ENCODE results near the gene FDX2.

The FDX2 gene

DNA sequence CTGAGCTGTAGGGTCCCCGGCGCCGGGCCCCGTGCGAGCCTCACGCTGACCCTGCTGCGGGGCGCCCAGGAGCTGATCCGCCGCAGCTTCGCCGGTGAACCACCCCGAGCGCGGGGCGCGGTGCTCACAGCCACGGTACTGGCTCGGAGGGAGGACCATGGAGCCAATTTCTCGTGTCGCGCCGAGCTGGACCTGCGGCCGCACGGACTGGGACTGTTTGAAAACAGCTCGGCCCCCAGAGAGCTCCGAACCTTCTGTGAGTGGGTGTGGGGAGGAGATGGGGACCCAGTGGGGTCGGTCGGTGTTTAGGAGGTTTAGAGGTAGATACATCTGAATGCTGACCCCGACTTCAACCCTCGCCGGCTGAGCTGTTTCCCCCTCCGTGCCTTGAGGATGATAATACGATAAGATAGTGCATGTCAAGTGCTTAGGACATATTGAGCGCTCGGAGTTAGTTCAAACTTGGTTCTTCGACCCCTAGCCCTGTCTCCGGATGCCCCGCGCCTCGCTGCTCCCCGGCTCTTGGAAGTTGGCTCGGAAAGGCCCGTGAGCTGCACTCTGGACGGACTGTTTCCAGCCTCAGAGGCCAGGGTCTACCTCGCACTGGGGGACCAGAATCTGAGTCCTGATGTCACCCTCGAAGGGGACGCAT, 24.1 kb downstream of the FDX2 start:
- peak overlapping the region; percentile 52 for H3K4me3 ChIP-seq (ENCODE audit: low read depth, low read length)
- TF ChIP-seq, protein P1, sequence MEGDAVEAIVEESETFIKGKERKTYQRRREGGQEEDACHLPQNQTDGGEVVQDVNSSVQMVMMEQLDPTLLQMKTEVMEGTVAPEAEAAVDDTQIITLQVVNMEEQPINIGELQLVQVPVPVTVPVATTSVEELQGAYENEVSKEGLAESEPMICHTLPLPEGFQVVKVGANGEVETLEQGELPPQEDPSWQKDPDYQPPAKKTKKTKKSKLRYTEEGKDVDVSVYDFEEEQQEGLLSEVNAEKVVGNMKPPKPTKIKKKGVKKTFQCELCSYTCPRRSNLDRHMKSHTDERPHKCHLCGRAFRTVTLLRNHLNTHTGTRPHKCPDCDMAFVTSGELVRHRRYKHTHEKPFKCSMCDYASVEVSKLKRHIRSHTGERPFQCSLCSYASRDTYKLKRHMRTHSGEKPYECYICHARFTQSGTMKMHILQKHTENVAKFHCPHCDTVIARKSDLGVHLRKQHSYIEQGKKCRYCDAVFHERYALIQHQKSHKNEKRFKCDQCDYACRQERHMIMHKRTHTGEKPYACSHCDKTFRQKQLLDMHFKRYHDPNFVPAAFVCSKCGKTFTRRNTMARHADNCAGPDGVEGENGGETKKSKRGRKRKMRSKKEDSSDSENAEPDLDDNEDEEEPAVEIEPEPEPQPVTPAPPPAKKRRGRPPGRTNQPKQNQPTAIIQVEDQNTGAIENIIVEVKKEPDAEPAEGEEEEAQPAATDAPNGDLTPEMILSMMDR (IDR thresholded peaks at IDR 0.05; ENCODE audit: borderline replicate concordance, insufficient read depth, low read depth, low read length): no peak

DNA sequence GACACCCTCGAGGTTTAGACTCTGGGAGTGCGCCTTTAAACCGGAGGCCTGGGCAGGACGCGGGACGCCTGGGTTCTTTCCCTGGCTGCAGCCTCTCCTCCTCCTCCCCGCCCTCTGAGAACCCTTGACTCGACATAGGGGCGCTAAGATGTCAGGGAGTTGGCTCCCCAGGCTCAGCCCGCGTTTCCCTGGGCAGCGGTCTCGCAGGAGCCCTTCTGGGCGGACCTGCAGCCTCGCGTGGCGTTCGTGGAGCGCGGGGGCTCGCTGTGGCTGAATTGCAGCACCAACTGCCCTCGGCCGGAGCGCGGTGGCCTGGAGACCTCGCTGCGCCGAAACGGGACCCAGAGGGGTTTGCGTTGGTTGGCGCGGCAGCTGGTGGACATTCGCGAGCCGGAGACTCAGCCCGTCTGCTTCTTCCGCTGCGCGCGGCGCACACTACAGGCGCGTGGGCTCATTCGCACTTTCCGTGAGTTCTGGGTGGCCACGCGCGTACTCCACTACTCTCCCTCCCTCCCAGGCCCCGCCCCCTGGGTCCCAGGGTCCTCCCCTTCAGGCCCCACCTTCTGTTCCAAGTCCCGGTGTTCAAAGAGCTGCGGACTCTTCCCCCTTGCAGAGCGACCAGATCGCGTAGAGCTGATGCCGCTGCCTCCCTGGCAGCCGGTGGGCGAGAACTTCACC, 24.8 kb downstream of the FDX2 start:
- peak overlapping the region; percentile 52 for H3K4me3 ChIP-seq (ENCODE audit: low read depth, low read length)

DNA sequence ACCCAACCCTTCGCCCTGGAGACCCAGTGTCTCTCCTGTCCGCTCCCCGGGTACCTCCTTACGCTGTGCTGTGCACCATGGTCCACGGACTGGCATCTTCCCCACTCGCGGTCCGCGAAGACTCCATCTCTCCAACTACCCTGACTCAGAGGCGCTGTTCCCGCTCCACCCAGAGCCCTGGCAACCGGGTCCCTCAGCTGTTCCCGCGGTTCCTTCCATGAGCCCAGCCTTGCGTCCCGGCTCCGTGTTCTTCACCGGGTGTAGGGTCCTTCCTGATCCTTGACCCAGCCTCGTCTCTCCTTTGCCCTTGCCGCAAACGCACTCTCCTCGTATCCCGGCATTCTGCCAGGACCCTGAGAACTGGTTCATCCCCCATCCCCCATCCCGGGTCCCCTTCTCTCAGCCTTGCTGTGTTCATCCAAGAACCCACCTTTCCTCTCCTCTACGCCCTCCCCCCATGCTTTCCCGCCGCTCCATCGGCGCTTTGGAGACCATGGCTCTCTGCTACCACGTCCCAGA, 25.4 kb downstream of the FDX2 start:
- TF ChIP-seq, protein P1 (IDR thresholded peaks at IDR 0.05; ENCODE audit: borderline replicate concordance, insufficient read depth, low read depth, low read length): no peak
- peak overlapping the region; percentile 52 for H3K4me3 ChIP-seq (ENCODE audit: low read depth, low read length)

More for the DNA sequence above, 24.8 kb downstream of the FDX2 start:
- TF ChIP-seq, protein P1 (IDR thresholded peaks at IDR 0.05; ENCODE audit: borderline replicate concordance, insufficient read depth, low read depth, low read length): no peak

DNA sequence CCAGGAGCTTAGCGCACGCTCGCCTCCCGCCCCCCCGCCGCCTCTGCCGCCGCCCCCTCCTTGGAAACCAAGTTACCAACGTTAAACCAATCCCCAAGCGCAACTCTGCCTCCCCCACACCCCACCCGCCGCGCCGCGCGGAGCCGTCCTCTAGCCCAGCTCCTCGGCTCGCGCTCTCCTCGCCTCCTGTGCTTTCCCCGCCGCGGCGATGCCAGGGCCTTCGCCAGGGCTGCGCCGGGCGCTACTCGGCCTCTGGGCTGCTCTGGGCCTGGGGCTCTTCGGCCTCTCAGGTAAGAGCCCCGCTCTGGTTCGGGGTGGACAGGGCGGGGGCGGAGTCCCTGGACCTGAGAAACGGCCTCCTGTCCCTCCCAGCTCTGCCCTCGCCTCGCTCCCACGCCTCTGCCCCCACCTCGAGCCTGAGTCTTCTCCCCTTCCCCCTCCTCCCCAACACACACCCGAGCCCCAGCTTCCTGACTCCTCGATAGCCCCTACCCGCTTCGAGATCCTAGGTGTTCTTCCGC, 25.9 kb downstream of the FDX2 start, which contains the start of gene ICAM5:
Gene ICAM5, plus strand, starts transcription at position 117 of the 521 bp plus-strand sequence. Its CDS starts 92 bp downstream, at position 209.
- peak within 1 kb of the TSS; percentile 52 for H3K4me3 ChIP-seq (ENCODE audit: low read depth, low read length)
- TF ChIP-seq, protein P1 (IDR thresholded peaks at IDR 0.05; ENCODE audit: borderline replicate concordance, insufficient read depth, low read depth, low read length): no peak

DNA sequence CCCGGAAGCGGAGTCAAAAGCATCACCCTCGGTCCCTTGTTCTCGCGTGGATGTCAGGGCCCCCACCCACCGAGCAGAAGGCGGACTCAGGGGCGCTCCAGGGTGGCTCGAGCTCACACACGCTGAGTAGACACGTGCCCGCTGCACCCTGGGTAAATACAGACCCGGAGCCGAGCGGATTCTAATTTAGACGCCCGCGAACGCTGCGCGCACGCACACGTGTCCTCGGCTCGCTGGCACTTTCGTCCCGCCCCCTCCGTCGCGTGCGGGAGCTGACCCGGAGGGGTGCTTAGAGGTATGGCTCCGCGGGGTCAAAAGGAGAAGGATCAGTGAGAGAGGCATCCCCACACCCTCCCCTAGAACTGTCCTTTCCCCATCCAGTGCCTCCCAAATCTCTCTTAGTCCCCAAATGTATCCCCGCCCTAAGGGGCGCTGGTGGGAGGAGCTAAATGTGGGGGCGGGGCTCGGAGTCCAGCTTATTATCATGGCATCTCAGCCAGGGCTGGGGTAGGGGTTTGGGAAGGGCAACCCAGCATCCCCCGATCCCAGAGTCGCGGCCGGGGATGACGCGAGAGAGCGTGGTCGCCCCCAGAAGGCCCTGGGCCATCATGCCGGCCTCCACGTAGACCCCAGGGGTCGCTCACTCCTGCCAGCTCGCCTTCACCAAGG, 26.5 kb downstream of the FDX2 start:
- peak overlapping the region; percentile 30 for H3K4me3 ChIP-seq (ENCODE audit: low read depth, low read length)
- TF ChIP-seq, protein P1 (IDR thresholded peaks at IDR 0.05; ENCODE audit: borderline replicate concordance, insufficient read depth, low read depth, low read length): no peak

DNA sequence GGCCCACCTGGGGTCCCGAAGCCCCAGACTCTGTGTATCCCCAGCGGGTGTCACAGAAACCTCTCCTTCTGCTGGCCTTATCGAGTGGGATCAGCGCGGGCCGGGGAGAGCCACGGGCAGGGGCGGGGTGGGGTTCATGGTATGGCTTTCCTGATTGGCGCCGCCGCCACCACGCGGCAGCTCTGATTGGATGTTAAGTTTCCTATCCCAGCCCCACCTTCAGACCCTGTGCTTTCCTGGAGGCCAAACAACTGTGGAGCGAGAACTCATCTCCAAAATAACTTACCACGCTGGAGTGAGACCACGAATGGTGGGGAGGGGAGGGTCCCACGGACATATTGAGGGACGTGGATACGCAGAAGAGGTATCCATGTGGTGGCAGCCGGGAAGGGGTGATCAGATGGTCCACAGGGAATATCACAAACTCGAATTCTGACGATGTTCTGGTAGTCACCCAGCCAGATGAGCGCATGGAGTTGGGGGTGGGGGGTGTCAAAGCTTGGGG, 27.1 kb downstream of the FDX2 start:
- H3K4me3 ChIP-seq (ENCODE audit: low read depth, low read length): peak overlapping the region; percentile 30
- TF ChIP-seq, protein P1 (IDR thresholded peaks at IDR 0.05; ENCODE audit: borderline replicate concordance, insufficient read depth, low read depth, low read length): no peak
